Lower lobe of right lung (tissue), 2 donors: Measurements from ENCODE around the gene EFS. TPM values are rescaled to one million over a fixed set of nuclear protein-coding genes. Genes with fewer than 3 reads are reported as not detected.
"Not testable (repeated sequence)": the region's sequence is repeated elsewhere in the genome, so short reads cannot be mapped to it uniquely, and the experiment has no call there.

Experiments used
- ATAC-seq, 2 donors: fragments of 200-7000 bp; cut with Tn5 transposase; one replicate each; pipeline ENCODE4 v1.9.1; 2020 to 2022; ENCODE audit warnings: mild to moderate bottlenecking in 2 of 2, moderate library complexity in 2 of 2
- DNase-seq: peaks from one replicate; pipeline ENCODE4 v3.0.0-alpha.2; 2020
- H3K27ac ChIP-seq: fragments of 200-600 bp; one replicate; pipeline ENCODE4 v1.8.0; 2022
- H3K27me3 ChIP-seq: fragments of 200-600 bp; one replicate; pipeline ENCODE4 v1.8.0; 2022; ENCODE audit warnings: low read depth
- H3K36me3 ChIP-seq: fragments of 200-600 bp; one replicate; pipeline ENCODE4 v1.8.0; 2022; ENCODE audit warnings: mild to moderate bottlenecking
- H3K4me1 ChIP-seq: fragments of 200-600 bp; one replicate; pipeline ENCODE4 v1.8.0; 2022
- H3K4me3 ChIP-seq: fragments of 200-600 bp; one replicate; pipeline ENCODE4 v1.8.0; 2022; ENCODE audit warnings: mild to moderate bottlenecking
- H3K9me3 ChIP-seq: fragments of 200-600 bp; one replicate; pipeline ENCODE4 v1.8.0; 2022
- CTCF ChIP-seq: fragments of 200-600 bp; IDR thresholded peaks from one replicate; pipeline ENCODE4 v1.8.0; 2022; ENCODE audit warnings: antibody characterized with exemption, mild to moderate bottlenecking
- intact Hi-C: fragments of 100-400 bp; cut with DNase I; formaldehyde crosslinking; loops from one replicate; pipeline ENCODE4 v1.11.0; 2022
- total RNA-seq: library from RNA; stranded (reverse); fragmentation: NEBNext Ultra II Directional; extraction: Animal tissue kit (Norgen Biotek cat#: 25700); gene quantifications from one replicate; pipeline ENCODE4 v1.2.1, GENCODE V29; 2021
- donor health status: DM: no; HTN: yes; CAD: no; lungs with severe emphysema.

The EFS gene
- total RNA-seq, 1 donor from 2014 or later: 11.5 TPM

GRCh38 chr14:23396781-23397407, 31.9 kb upstream of the EFS start:
- no peaks in the 10 kb centered on the region for H3K27me3 ChIP-seq
- no peak for TF ChIP-seq CTCF
- no peak for ATAC-seq
- H3K27ac ChIP-seq: no peak overlapping the region
- no peaks in the 10 kb centered on the region for H3K9me3 ChIP-seq
- no peak for DNase-seq
- H3K36me3 ChIP-seq: no peaks in the 10 kb centered on the region
- intact Hi-C loops: no loop called here
- no peak overlapping the region for H3K4me3 ChIP-seq
- no peaks in the 10 kb centered on the region for H3K4me1 ChIP-seq

GRCh38 chr14:23396126-23396525, 31.2 kb upstream of the EFS start:
- Histone ChIP-seq H3K27ac (no peak overlapping the region), H3K27me3 (no peaks in the 10 kb centered on the region), H3K4me1 (no peaks in the 10 kb centered on the region), H3K9me3 (no peaks in the 10 kb centered on the region), H3K36me3 (no peaks in the 10 kb centered on the region), H3K4me3 (no peak overlapping the region)
- ATAC-seq: no peak
- intact Hi-C loops: no loop called here
- DNase-seq: no peak
- no peak for TF ChIP-seq CTCF

DNA sequence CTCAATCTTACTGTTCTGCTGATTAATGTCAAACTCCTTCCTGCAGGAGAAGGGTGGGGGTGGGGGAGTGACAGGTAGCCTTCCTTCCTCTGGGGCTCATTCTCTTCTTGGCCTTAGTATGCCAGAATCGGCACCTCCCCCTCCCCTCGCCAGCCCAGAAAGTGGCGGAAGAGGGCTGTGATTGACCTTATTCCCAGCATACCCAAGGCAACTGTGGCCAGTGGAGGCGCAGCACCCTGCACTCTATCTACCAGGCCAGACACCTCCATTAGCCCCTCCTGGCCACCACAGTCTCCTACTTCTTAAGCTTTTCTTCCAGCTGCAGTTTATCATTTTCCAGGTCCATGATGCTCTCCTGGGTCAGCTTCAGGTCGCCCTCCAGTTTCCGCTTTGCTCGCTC, 27.6 kb upstream of the EFS start:
- Histone ChIP-seq H3K27me3 (no peaks in the 10 kb centered on the region), H3K36me3 (no peaks in the 10 kb centered on the region), H3K4me3 (no peak overlapping the region), H3K9me3 (no peaks in the 10 kb centered on the region), H3K27ac (no peak overlapping the region), H3K4me1 (no peaks in the 10 kb centered on the region)
- intact Hi-C loops: no loop called here
- DNase-seq (no peak), ATAC-seq (no peak)
- no peak for TF ChIP-seq CTCF

DNA sequence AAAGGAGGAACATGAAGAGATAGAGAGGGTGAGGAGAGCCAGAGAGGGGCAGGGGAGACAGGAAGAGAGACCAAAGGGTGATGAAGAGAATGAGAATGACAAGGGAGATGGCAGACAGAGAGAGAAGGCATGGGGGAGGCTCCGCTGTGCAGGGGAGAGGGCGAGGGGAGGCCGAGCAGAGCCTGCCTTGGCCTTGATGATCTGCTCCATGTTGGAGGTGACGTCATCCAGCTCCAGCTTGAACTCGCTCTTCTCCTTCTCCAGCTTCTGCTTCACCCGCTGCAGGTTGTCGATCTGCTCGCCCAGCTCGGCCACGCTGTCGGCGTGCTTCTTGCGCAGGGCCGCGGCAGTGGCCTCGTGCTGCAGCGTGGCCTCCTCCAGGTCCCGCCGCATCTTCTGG, 24.9 kb upstream of the EFS start:
- H3K27me3 ChIP-seq, H3K9me3 ChIP-seq, H3K4me3 ChIP-seq, DNase-seq, H3K4me1 ChIP-seq, ATAC-seq, intact Hi-C loops, H3K27ac ChIP-seq, H3K36me3 ChIP-seq: not testable (repeated sequence)

DNA sequence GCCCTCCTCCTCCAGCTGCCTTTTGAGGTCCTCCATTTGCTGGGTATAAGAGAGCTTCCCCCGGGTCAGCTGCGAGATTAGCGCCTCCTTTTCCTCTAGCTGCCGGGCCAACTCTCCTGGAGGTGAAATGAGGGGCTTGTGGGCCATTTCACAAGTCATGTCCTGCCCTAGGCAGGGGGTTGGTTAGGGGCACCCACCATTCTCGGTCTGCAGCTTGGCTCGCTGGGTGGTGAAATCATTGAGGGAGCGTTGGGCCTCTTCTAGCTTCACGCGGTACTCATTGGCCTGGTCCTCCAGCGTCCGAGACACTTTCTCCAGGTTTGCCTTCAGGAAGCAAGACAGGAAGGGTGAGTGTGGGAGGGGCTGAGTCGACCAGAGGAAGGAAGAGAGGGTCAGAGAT, 24.4 kb upstream of the EFS start:
- no peak for TF ChIP-seq CTCF
- Histone ChIP-seq H3K4me3 (no peak overlapping the region), H3K4me1 (no peaks in the 10 kb centered on the region), H3K27me3 (no peaks in the 10 kb centered on the region), H3K36me3 (no peaks in the 10 kb centered on the region), H3K27ac (no peak overlapping the region), H3K9me3 (no peaks in the 10 kb centered on the region)
- intact Hi-C loops: no loop called here
- no peak for ATAC-seq
- DNase-seq: no peak

- DNase-seq: no peak
- intact Hi-C loops: no loop called here
- Histone ChIP-seq H3K4me1 (no peaks in the 10 kb centered on the region), H3K27ac (no peak overlapping the region), H3K9me3 (no peaks in the 10 kb centered on the region), H3K27me3 (no peaks in the 10 kb centered on the region), H3K36me3 (no peaks in the 10 kb centered on the region), H3K4me3 (no peak overlapping the region)
- ATAC-seq: no peak
- no peak for TF ChIP-seq CTCF
Measured at GRCh38 chr14:23388996-23389395, 24.0 kb upstream of the EFS start.
